H1 (cell line): ENCODE results near the gene ARMC9. TPM values are rescaled to one million over a fixed set of nuclear protein-coding genes. Genes with fewer than 3 reads are reported as not detected.
"Not testable (repeated sequence)": the region's sequence is repeated elsewhere in the genome, so short reads cannot be mapped to it uniquely, and the experiment has no call there.

Experiments
- CTCF ChIA-PET: fragments of 300-600 bp; sonication (Branson Sonifier 250); formaldehyde crosslinking; loops from one replicate; lab custom pipeline; 2021; ENCODE audit not compliant: partially characterized antibody; lab: Charles Lee
- POLR2A ChIA-PET: fragments of 300-600 bp; sonication (Branson Sonifier 250); formaldehyde crosslinking; loops from one replicate; lab custom pipeline; 2021; ENCODE audit warnings: inconsistent platforms; ENCODE audit not compliant: partially characterized antibody; lab: Charles Lee
- DNase-seq, 2 experiments: peaks; one replicate each; pipeline versions ENCODE4 v3.0.0 to v3.0.0-alpha.2; 2010 to 2022; ENCODE audit warnings: low spot score in 2 of 2, low read depth in 1 of 2, mixed read lengths in 1 of 2
- FAIRE-seq: peaks from 2 replicates; lab custom pipeline; 2011; peaks lifted over from hg19 to GRCh38; lab: Jason Lieb, UNC
- H2AFZ ChIP-seq: 2 replicates; pipeline ENCODE4 v1.8.1; 2012; ENCODE audit warnings: low read length, inconsistent platforms
- H2AK5ac ChIP-seq: 2 replicates; pipeline ENCODE4 v1.6.1; 2013; ENCODE audit warnings: low read depth, low read length
- H2BK120ac ChIP-seq: replicated peaks from 2 replicates; pipeline ENCODE3; 2013; ENCODE audit warnings: low read depth, low read length, inconsistent platforms
- H2BK12ac ChIP-seq: 2 replicates; pipeline ENCODE4 v1.6.1; 2013; ENCODE audit warnings: low read depth, low read length
- H2BK15ac ChIP-seq: 2 replicates; pipeline ENCODE4 v1.6.1; 2013; ENCODE audit warnings: low read length
- H2BK20ac ChIP-seq: 2 replicates; pipeline ENCODE4 v1.6.1; 2013; ENCODE audit warnings: low read length
- H2BK5ac ChIP-seq: 2 replicates; pipeline ENCODE4 v1.6.1; 2013; ENCODE audit warnings: low read depth, low read length
- H3K14ac ChIP-seq: 2 replicates; pipeline ENCODE4 v1.6.1; 2013; ENCODE audit warnings: inconsistent platforms; ENCODE audit not compliant: insufficient read length
- H3K18ac ChIP-seq: 2 replicates; pipeline ENCODE4 v1.6.1; 2013; ENCODE audit warnings: low read length; ENCODE audit errors: extremely low read depth
- H3K23ac ChIP-seq: 2 replicates; pipeline ENCODE4 v1.6.1; 2013; ENCODE audit warnings: inconsistent platforms; ENCODE audit not compliant: insufficient read length
- H3K23me2 ChIP-seq: 2 replicates; pipeline ENCODE4 v1.6.1; 2013; ENCODE audit warnings: low read depth, low read length
- H3K27ac ChIP-seq: 2 replicates; pipeline ENCODE4 v1.6.1; 2011; ENCODE audit warnings: low read depth, low read length, inconsistent platforms
- H3K27me3 ChIP-seq, 4 experiments: replicated peaks in 1 of 4; 1 replicate in 1 of 4; 2 replicates in 3 of 4; pipeline versions ENCODE4 v1.6.1 to v1.8.1; 2011 to 2013; ENCODE audit warnings: low read length in 3 of 4, mild to moderate bottlenecking in 3 of 4, inconsistent platforms in 2 of 4, mixed read lengths in 2 of 4, moderate library complexity in 1 of 4; ENCODE audit not compliant: control insufficient read depth in 3 of 4, insufficient read depth in 3 of 4; ENCODE audit errors: extremely low read depth in 1 of 4
- H3K36me3 ChIP-seq, 4 experiments: 2 replicates each; pipeline versions ENCODE4 v1.6.1 to v1.8.1; 2011 to 2013; ENCODE audit warnings: mild to moderate bottlenecking in 4 of 4, low read length in 3 of 4, moderate library complexity in 2 of 4, control low read depth in 1 of 4, inconsistent platforms in 1 of 4; ENCODE audit not compliant: insufficient read depth in 4 of 4, control insufficient read depth in 2 of 4
- H3K4ac ChIP-seq: replicated peaks from 2 replicates; pipeline ENCODE3; 2013; ENCODE audit warnings: low read length, low read depth, mixed read lengths, inconsistent platforms; ENCODE audit not compliant: insufficient read length
- H3K4me1 ChIP-seq, 4 experiments: replicated peaks in 1 of 4; 1 replicate in 1 of 4; 2 replicates in 3 of 4; pipeline versions ENCODE4 v1.6.1 to v1.8.1; 2011 to 2013; ENCODE audit warnings: low read length in 3 of 4, inconsistent platforms in 2 of 4, mixed read lengths in 1 of 4; ENCODE audit not compliant: insufficient read depth in 4 of 4, control insufficient read depth in 3 of 4
- H3K4me2 ChIP-seq, 2 experiments: 2 replicates each; pipeline versions ENCODE4 v1.6.1 to v1.8.1; 2011 to 2013; ENCODE audit warnings: low read depth in 2 of 2, low read length in 2 of 2, control low read depth in 1 of 2, inconsistent platforms in 1 of 2, mild to moderate bottlenecking in 1 of 2; ENCODE audit not compliant: insufficient read depth in 1 of 2
- H3K4me3 ChIP-seq, 4 experiments: fragments of 200-600, 300-600 bp in 1 of 4; sonication (generic), shearing (Covaris generic), sonication (Bioruptor Twin) in 1 of 4; 2 replicates each; pipeline versions ENCODE4 v1.5.1 to v1.8.1; 2011 to 2016; ENCODE audit warnings: low read length in 4 of 4, low read depth in 3 of 4, control low read depth in 2 of 4, inconsistent platforms in 2 of 4, mild to moderate bottlenecking in 2 of 4, mixed read lengths in 1 of 4, moderate library complexity in 1 of 4; ENCODE audit not compliant: insufficient read depth in 2 of 4; ENCODE audit errors: extremely low read depth in 1 of 4
- H3K56ac ChIP-seq: replicated peaks from 2 replicates; pipeline ENCODE3; 2013; ENCODE audit warnings: low read depth, mild to moderate bottlenecking, mixed read lengths, low read length, inconsistent platforms; ENCODE audit not compliant: insufficient read length
- H3K79me1 ChIP-seq: 2 replicates; pipeline ENCODE4 v1.6.1; 2013; ENCODE audit warnings: low read depth, low read length, control low read depth
- H3K79me2 ChIP-seq, 2 experiments: 2 replicates each; pipeline versions ENCODE4 v1.6.1 to v1.8.1; 2012 to 2013; ENCODE audit warnings: low read length in 2 of 2, mild to moderate bottlenecking in 2 of 2, inconsistent platforms in 1 of 2; ENCODE audit not compliant: insufficient read depth in 2 of 2, control insufficient read depth in 1 of 2
- H3K9ac ChIP-seq, 4 experiments: replicated peaks in 1 of 4; 1 replicate in 1 of 4; 2 replicates in 3 of 4; pipeline versions ENCODE4 v1.6.1 to v1.8.1; 2011 to 2013; ENCODE audit warnings: low read depth in 3 of 4, low read length in 3 of 4, control low read depth in 2 of 4, mild to moderate bottlenecking in 2 of 4, moderate library complexity in 2 of 4, inconsistent platforms in 1 of 4; ENCODE audit errors: extremely low read depth in 1 of 4
- H3K9me3 ChIP-seq, 2 experiments: 2 replicates each; pipeline versions ENCODE4 v1.6.1 to v1.8.1; 2012 to 2013; ENCODE audit warnings: mild to moderate bottlenecking in 2 of 2, moderate library complexity in 2 of 2, control low read depth in 1 of 2, inconsistent platforms in 1 of 2, low read depth in 1 of 2, low read length in 1 of 2, mixed read lengths in 1 of 2; ENCODE audit not compliant: insufficient read depth in 2 of 2
- H4K20me1 ChIP-seq, 2 experiments: replicated peaks in 1 of 2; 2 replicates each; pipeline versions ENCODE3 to v1.8.1; 2011 to 2013; ENCODE audit warnings: inconsistent platforms in 2 of 2, low read length in 2 of 2, mild to moderate bottlenecking in 1 of 2; ENCODE audit not compliant: insufficient read depth in 2 of 2, control insufficient read depth in 1 of 2
- H4K5ac ChIP-seq: 2 replicates; pipeline ENCODE4 v1.6.1; 2013; ENCODE audit warnings: low read length, low read depth, mixed read lengths, inconsistent platforms; ENCODE audit not compliant: insufficient read length
- H4K8ac ChIP-seq: 2 replicates; pipeline ENCODE4 v1.8.0; 2013; ENCODE audit warnings: mild to moderate bottlenecking, moderate library complexity, low read length, inconsistent platforms; ENCODE audit not compliant: insufficient read depth; ENCODE audit errors: extremely low read depth
- H4K91ac ChIP-seq: replicated peaks from 2 replicates; pipeline ENCODE3; 2013; ENCODE audit warnings: low read length, mixed read lengths, inconsistent platforms; ENCODE audit not compliant: insufficient read length
- WGBS, 2 experiments: shearing (Covaris generic) in 1 of 2; methylation state at CpG; one replicate each; pipeline versions ENCODE4 v1.1.6 to v1.1.7; 2013 to 2015; ENCODE audit warnings: low lambda C conversion rate in 2 of 2, mixed read lengths in 2 of 2, inconsistent platforms in 1 of 2, low coverage in 1 of 2, missing lambda C conversion rate in 1 of 2; ENCODE audit not compliant: insufficient replicate concordance in 2 of 2, insufficient coverage in 1 of 2, insufficient read length in 1 of 2; ENCODE audit errors: extremely low coverage in 1 of 2, missing lambda C conversion rate in 1 of 2; 5-methylcytosine and 5-hydroxymethylcytosine counted together
- polyA plus RNA-seq, 7 experiments: library from polyadenylated mRNA; depleted of rRNA in 3 of 7; stranded (reverse) in 5 of 7; unstranded in 2 of 7; fragments of >200 nt in 5 of 7; fragments of 200-250 nt in 2 of 7; gene quantifications; 1 replicate in 5 of 7; 2 replicates in 1 of 7; 4 replicates in 1 of 7; pipeline versions ENCODE4 v1.2.1 to v1.2.3, GENCODE V29; 2011 to 2013; ENCODE audit warnings: missing spikeins in 2 of 7, mixed read lengths in 2 of 7
- total RNA-seq: library from RNA; stranded (reverse); fragmentation: NEBNext Ultra II Directional; extraction: Animal tissue kit (Norgen Biotek cat#: 25700); gene quantifications from 2 replicates; pipeline ENCODE4 v1.2.1, GENCODE V29; 2021

The ARMC9 gene
- total and polyA plus RNA-seq, 2 of the 8 experiments (the other 6 are each of a cell fraction or from before 2014, with no cell fraction given) = 23.2 to 36.1 TPM

DNA sequence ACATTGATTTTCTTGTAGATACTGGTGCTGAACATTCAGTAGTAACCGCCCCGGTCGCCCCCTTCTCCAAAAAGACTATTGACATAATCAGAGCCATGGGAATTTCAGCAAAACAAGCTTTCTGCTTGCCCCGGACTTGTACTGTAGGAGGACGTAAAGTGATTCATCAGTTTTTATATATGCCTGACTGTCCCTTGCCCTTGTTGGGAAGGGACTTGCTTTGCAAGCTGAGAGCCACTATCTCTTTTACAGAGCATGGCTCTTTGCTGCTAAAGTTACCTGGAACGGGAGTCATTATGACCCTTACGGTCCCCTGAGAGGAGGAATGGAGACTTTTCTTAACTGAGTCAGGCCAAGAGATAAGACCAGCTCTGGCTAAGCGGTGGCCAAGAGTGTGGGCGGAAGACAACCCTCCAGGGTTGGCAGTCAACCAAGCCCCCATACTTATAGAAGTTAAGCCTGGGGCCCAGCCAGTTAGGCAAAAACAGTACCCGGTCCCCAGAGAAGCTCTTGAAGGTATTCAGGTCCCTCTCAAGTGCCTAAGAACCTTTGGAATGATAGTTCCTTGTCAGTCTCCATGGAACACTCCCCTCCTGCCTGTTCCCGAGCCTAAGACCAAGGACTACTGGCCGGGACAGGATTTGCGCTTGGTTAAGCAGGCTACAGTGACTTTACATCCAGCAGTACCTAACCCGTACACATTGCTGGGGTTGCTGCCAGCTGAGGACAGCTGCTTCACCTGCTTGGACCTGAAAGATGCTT is 205.2 kb downstream of the ARMC9 start:
- not testable (repeated sequence) for H3K27ac ChIP-seq, H3K18ac ChIP-seq, H3K79me2 ChIP-seq, H2BK15ac ChIP-seq, H3K27me3 ChIP-seq, H3K4ac ChIP-seq, H4K8ac ChIP-seq, H2BK120ac ChIP-seq, H3K56ac ChIP-seq, H3K4me3 ChIP-seq, H4K20me1 ChIP-seq, H3K9ac ChIP-seq, H3K23me2 ChIP-seq, H3K9me3 ChIP-seq, H3K23ac ChIP-seq, H2AFZ ChIP-seq, H3K14ac ChIP-seq, H3K4me2 ChIP-seq, H3K79me1 ChIP-seq, H3K36me3 ChIP-seq, H2BK5ac ChIP-seq, H2BK12ac ChIP-seq, H4K5ac ChIP-seq, H4K91ac ChIP-seq, FAIRE-seq, H2BK20ac ChIP-seq, H2AK5ac ChIP-seq
- ChIA-PET CTCF (interaction anchor here (1.0 to 32.5 kb wide), 17 partner anchors 1 to 176 kb away, joined by 3 to 617 read pairs (median 10); partner anchors contain the start of gene B3GNT7), POLR2A (interaction anchor here (1.1 to 1.7 kb wide), 2 partner anchors 51 to 61 kb away, joined by 3 to 4 read pairs; partner anchors contain the start of gene NCL)
- WGBS, 2 experiments = 92% methylated on average over 14 of the region's 14 CpGs; no CpG with 5 or more reads in 1 of the 2 experiments
- peak in 1 of 2 experiments; percentile 45 for DNase-seq
- H3K4me1 ChIP-seq = peaks cover 0 to 10% (median 8%) of the 10 kb centered on the region in 4 experiments; a peak in 6 of 7 replicates
